Measurements from ENCODE around the gene PAIP2. TPM values are rescaled to one million over a fixed set of nuclear protein-coding genes. Genes with fewer than 3 reads are reported as not detected.

PAIP2 gene
- total RNA-seq, 4 donors from 2014 or later: 13.8 to 67.3 (median 36.5) TPM

DNA sequence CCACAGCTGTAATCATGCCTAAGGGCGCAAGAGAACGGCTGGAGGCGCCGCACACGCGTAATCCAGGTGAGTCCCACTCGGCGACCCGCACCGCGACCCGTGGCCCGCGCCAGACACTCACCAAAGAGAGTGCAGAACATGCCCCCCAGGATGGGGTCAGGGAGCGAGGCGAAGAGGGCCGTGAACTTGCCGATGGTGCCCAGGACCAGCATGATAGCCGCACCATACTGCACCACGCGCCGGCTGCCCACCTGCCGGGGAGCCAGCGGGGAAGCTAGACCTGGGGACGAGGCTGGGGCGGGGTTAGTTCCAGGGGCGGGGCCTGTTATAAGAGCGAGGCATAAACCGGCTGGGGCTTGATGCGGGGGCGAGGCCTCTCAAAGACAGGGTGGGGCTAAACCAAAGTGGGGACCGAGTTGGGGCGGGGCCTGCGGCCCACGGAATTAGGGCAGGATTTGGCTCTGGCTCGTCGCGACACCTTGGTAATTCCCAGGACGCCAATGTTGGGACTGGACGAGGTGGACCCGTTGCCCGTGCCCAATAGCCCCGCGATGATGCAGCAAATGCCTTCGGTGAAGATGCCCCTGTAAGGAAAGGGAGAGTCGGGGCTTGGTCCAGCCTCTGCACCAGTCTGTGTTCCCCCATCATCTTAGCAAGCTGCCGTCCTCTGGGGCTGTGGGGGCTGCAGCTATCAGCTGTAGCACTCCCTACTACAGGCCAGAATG, 36.6 kb downstream of the PAIP2 start:
- Histone ChIP-seq H3K4me3 (no peak overlapping the region), H3K27me3 (no peaks in the 10 kb centered on the region), H3K9me3 (no peaks in the 10 kb centered on the region), H3K27ac (no peak overlapping the region), H3K36me3 (no peaks in the 10 kb centered on the region), H3K4me1 (peaks cover 18 to 26% (median 25%) of the 10 kb centered on the region in 4 donors)
- DNase-seq: peak; percentile 8
- intact Hi-C loops (cut with DNase I; ENCODE audit: low total_unique reads): no loop called here
- 84 to 94% methylated on average over 7 to 47 of the region's 47 CpGs for WGBS, 2 donors (ENCODE audit: low coverage in 1 of 2)
- in situ Hi-C loops (cut with MboI; ENCODE audit: low pct_ligation_motif_present in 1 of 4, low pct_unique_long_range_greater_than_20kb in 1 of 4, low sequenced_read_pairs in 3 of 4): no loop called here
- TF ChIP-seq, protein P1, sequence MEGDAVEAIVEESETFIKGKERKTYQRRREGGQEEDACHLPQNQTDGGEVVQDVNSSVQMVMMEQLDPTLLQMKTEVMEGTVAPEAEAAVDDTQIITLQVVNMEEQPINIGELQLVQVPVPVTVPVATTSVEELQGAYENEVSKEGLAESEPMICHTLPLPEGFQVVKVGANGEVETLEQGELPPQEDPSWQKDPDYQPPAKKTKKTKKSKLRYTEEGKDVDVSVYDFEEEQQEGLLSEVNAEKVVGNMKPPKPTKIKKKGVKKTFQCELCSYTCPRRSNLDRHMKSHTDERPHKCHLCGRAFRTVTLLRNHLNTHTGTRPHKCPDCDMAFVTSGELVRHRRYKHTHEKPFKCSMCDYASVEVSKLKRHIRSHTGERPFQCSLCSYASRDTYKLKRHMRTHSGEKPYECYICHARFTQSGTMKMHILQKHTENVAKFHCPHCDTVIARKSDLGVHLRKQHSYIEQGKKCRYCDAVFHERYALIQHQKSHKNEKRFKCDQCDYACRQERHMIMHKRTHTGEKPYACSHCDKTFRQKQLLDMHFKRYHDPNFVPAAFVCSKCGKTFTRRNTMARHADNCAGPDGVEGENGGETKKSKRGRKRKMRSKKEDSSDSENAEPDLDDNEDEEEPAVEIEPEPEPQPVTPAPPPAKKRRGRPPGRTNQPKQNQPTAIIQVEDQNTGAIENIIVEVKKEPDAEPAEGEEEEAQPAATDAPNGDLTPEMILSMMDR (IDR thresholded peaks at IDR 0.05): no peak
- TF ChIP-seq EP300 (IDR thresholded peaks at IDR 0.05; ENCODE audit: low read depth): no peak

DNA sequence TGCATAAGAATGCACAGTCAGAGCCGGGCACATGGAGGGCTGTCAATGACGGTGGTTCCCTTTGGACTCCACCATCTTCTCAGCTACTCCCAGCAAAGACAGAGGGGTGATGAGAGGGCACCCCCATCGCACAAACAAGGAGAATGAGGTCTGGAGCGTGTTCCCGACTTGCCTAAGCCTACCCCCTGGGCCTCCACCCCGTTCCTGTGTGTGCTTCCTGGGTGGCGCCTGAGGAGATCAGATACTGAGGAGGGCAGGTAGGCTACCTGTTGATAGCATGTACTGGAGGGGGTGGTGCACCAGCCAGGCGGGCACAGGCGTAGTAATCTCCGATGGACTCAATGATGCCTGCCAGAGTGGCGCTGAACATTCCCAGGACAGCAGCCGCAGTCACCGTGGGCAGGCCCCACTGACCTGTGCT, 37.3 kb downstream of the PAIP2 start:
- 70 to 83% methylated on average over 2 to 13 of the region's 13 CpGs for WGBS, 2 donors (ENCODE audit: low coverage in 1 of 2)

DNA sequence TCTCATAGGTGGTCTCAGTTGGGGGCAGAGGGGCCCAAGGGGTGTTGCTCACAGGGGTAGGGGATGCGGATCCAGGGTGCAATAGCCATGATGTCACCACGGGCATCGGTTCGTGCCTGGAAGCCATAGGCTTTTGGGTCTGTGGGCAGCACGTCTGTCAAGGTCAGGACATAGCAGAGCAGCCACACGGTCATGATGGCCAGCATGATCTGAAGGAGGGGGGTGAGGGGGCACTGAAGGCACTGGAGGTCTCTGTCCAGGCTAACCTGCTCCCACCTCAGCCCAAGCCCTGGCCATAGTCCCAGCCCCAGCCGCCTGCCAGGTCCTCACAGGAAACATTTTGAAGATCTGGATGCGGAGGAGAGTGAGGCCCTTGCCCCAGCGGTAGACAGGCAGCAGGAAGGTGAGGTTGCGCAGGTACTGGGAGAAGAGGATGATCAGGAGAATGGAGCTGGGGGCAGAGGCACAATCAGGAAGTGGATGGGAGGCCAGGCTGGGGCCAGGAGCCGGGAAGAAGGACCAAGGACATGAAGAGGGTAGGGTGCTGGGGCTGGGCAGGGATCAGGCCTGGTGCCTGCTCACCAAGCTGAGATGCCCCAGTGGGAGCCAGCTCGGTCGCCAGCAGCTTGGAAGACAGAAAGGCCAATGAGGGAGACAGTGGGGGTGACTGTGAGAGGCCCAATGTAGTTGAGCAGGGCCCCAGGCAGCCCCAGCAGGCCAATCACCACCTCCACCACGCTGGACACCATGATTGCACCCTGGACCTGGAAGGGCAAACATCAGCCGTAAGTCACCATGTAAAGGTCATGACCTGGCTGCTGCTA, 38.2 kb downstream of the PAIP2 start:
- 91 to 100% methylated on average over 1 to 15 of the region's 15 CpGs for WGBS, 2 donors (ENCODE audit: low coverage in 1 of 2)
- Histone ChIP-seq H3K4me3 (no peak overlapping the region), H3K36me3 (no peaks in the 10 kb centered on the region), H3K9me3 (no peaks in the 10 kb centered on the region), H3K27me3 (no peaks in the 10 kb centered on the region), H3K27ac (no peak overlapping the region), H3K4me1 (peaks cover 9 to 31% (median 26%) of the 10 kb centered on the region in 4 donors)
- DNase-seq: no peak
- TF ChIP-seq POLR2AphosphoS5 (IDR thresholded peaks at IDR 0.05) (no peak), EP300 (IDR thresholded peaks at IDR 0.05; ENCODE audit: low read depth) (no peak), POLR2A (IDR thresholded peaks at IDR 0.05) (no peak)
- TF ChIP-seq, protein P1 (IDR thresholded peaks at IDR 0.05): no peak
- intact Hi-C loops (cut with DNase I; ENCODE audit: low total_unique reads): no loop called here
- in situ Hi-C loops (cut with MboI; ENCODE audit: low pct_ligation_motif_present in 1 of 4, low pct_unique_long_range_greater_than_20kb in 1 of 4, low sequenced_read_pairs in 3 of 4): no loop called here

More for the DNA sequence above, 37.3 kb downstream of the PAIP2 start:
- Histone ChIP-seq H3K9me3 (no peaks in the 10 kb centered on the region), H3K4me1 (peaks cover 12 to 26% (median 24%) of the 10 kb centered on the region in 4 donors), H3K36me3 (no peaks in the 10 kb centered on the region), H3K27ac (no peak overlapping the region), H3K27me3 (no peaks in the 10 kb centered on the region), H3K4me3 (no peak overlapping the region)
- peak; percentile 2 for DNase-seq
- no peak for TF ChIP-seq POLR2A (IDR thresholded peaks at IDR 0.05)
- no peak for TF ChIP-seq EP300 (IDR thresholded peaks at IDR 0.05; ENCODE audit: low read depth)
- TF ChIP-seq POLR2AphosphoS5 (IDR thresholded peaks at IDR 0.05): no peak
- TF ChIP-seq, protein P1 (IDR thresholded peaks at IDR 0.05): no peak
- in situ Hi-C loops (cut with MboI; ENCODE audit: low pct_ligation_motif_present in 1 of 4, low pct_unique_long_range_greater_than_20kb in 1 of 4, low sequenced_read_pairs in 3 of 4) (no loop called here), intact Hi-C loops (cut with DNase I; ENCODE audit: low total_unique reads) (no loop called here)

Data from transverse colon (tissue), 4 donors.